IMR-90 (cell line): ENCODE data around the gene NFX1. TPM values are rescaled to one million over a fixed set of nuclear protein-coding genes. Genes with fewer than 3 reads are reported as not detected.

ENCODE experiments used
- ATAC-seq: fragments of 200-7000 bp; cut with Tn5 transposase; 2 replicates; pipeline ENCODE4 v1.9.1; 2020; ENCODE audit warnings: low read depth, mild to moderate bottlenecking, moderate library complexity
- BruUV-seq: library from RNA; stranded (reverse); fragments of 400-500 nt; replicated peaks from 2 replicates; lab custom pipeline; 2021; lab: Mats Ljungman, UMichigan
- CTCF ChIA-PET: fragments of 300-600 bp; formaldehyde crosslinking; extraction: SDS; loops from one replicate; lab custom pipeline; 2021; ENCODE audit warnings: antibody characterized with exemption; lab: Yijun Ruan, JAX
- POLR2A ChIA-PET: fragments of 300-600 bp; sonication (Branson Sonifier 250); formaldehyde crosslinking; loops from one replicate; lab custom pipeline; 2022; ENCODE audit warnings: antibody characterized with exemption; ENCODE audit not compliant: unreplicated experiment; lab: Charles Lee
- DNase-seq: peaks from one replicate; pipeline ENCODE4 v3.0.0; 2013
- H2AFZ ChIP-seq: replicated peaks from 2 replicates; pipeline ENCODE3; 2013; ENCODE audit warnings: low read length, mild to moderate bottlenecking; ENCODE audit not compliant: poor library complexity
- H2AK5ac ChIP-seq: 2 replicates; pipeline ENCODE4 v1.6.1; 2013; ENCODE audit warnings: low read depth, low read length, inconsistent platforms
- H2AK9ac ChIP-seq: replicated peaks from 2 replicates; pipeline ENCODE3; 2013; ENCODE audit warnings: mild to moderate bottlenecking, low read depth, low read length, moderate library complexity; ENCODE audit not compliant: poor library complexity
- H2BK120ac ChIP-seq: 2 replicates; pipeline ENCODE4 v1.6.1; 2013; ENCODE audit warnings: low read depth, low read length, inconsistent platforms
- H2BK15ac ChIP-seq: 3 replicates; pipeline ENCODE4 v1.6.1; 2013; ENCODE audit warnings: low read depth, low read length, inconsistent platforms
- H2BK20ac ChIP-seq: 2 replicates; pipeline ENCODE4 v1.6.1; 2013; ENCODE audit warnings: low read depth, mild to moderate bottlenecking, inconsistent platforms, low read length, moderate library complexity
- H2BK5ac ChIP-seq: 2 replicates; pipeline ENCODE4 v1.6.1; 2013; ENCODE audit warnings: mild to moderate bottlenecking, low read depth, low read length, inconsistent platforms; ENCODE audit not compliant: poor library complexity, severe bottlenecking
- H3K14ac ChIP-seq: replicated peaks from 2 replicates; pipeline ENCODE4 v1.6.1; 2013; ENCODE audit warnings: low read depth, low read length, inconsistent platforms
- H3K18ac ChIP-seq: 2 replicates; pipeline ENCODE4 v1.6.1; 2013; ENCODE audit warnings: low read depth, low read length, control low read depth
- H3K23ac ChIP-seq: 2 replicates; pipeline ENCODE4 v1.6.1; 2013; ENCODE audit warnings: low read depth, low read length, inconsistent platforms
- H3K27ac ChIP-seq: 2 replicates; pipeline ENCODE4 v1.5.1; 2013; ENCODE audit warnings: mild to moderate bottlenecking, control low read depth, low read length; ENCODE audit not compliant: insufficient read depth
- H3K27me3 ChIP-seq: 2 replicates; pipeline ENCODE4 v1.6.1; 2013; ENCODE audit warnings: low read length; ENCODE audit not compliant: control insufficient read depth, insufficient read depth
- H3K36me3 ChIP-seq: 2 replicates; pipeline ENCODE4 v1.6.1; 2013; ENCODE audit warnings: low read length, mixed read lengths; ENCODE audit not compliant: control insufficient read depth, insufficient read depth
- H3K4ac ChIP-seq: 2 replicates; pipeline ENCODE4 v1.6.1; 2013; ENCODE audit warnings: low read depth, low read length, inconsistent platforms
- H3K4me1 ChIP-seq: 2 replicates; pipeline ENCODE4 v1.6.1; 2013; ENCODE audit warnings: low read length, mixed read lengths; ENCODE audit not compliant: control insufficient read depth, insufficient read depth
- H3K4me2 ChIP-seq: 2 replicates; pipeline ENCODE4 v1.6.1; 2013; ENCODE audit warnings: low read depth, mild to moderate bottlenecking, control low read depth, low read length, moderate library complexity
- H3K4me3 ChIP-seq: 2 replicates; pipeline ENCODE4 v1.5.1; 2013; ENCODE audit warnings: low read depth, mild to moderate bottlenecking, control low read depth, low read length, moderate library complexity; ENCODE audit not compliant: insufficient read depth
- H3K56ac ChIP-seq: 2 replicates; pipeline ENCODE4 v1.6.1; 2013; ENCODE audit warnings: low read length, inconsistent platforms; ENCODE audit not compliant: insufficient read depth; ENCODE audit errors: extremely low read depth
- H3K79me1 ChIP-seq, 2 experiments: 2 replicates each; pipeline ENCODE4 v1.6.1; 2013; ENCODE audit warnings: low read length in 2 of 2, inconsistent platforms in 1 of 2, low read depth in 1 of 2
- H3K9ac ChIP-seq: 2 replicates; pipeline ENCODE4 v1.6.1; 2013; ENCODE audit warnings: low read depth, low read length, control low read depth
- H3K9me1 ChIP-seq: 2 replicates; pipeline ENCODE4 v1.6.1; 2013; ENCODE audit warnings: low read length, inconsistent platforms; ENCODE audit not compliant: insufficient read depth
- H3K9me3 ChIP-seq: 2 replicates; pipeline ENCODE4 v1.6.1; 2013; ENCODE audit warnings: low read length; ENCODE audit not compliant: control insufficient read depth, insufficient read depth
- H4K20me1 ChIP-seq: 2 replicates; pipeline ENCODE4 v1.6.1; 2013; ENCODE audit warnings: low read length, inconsistent platforms; ENCODE audit not compliant: insufficient read depth
- H4K5ac ChIP-seq: 2 replicates; pipeline ENCODE4 v1.6.1; 2013; ENCODE audit warnings: mild to moderate bottlenecking, low read depth, low read length, control low read depth
- H4K8ac ChIP-seq, 2 experiments: 2 replicates each; pipeline ENCODE4 v1.6.1; 2013; ENCODE audit warnings: low read depth in 2 of 2, low read length in 2 of 2, control low read depth in 1 of 2, inconsistent platforms in 1 of 2
- H4K91ac ChIP-seq: 2 replicates; pipeline ENCODE4 v1.6.1; 2013; ENCODE audit warnings: low read depth, low read length, inconsistent platforms; ENCODE audit not compliant: insufficient read depth
- BHLHE40 ChIP-seq: fragments of 150-350 bp; IDR thresholded peaks from 2 replicates; pipeline ENCODE4 v1.6.1; 2016; ENCODE audit warnings: mild to moderate bottlenecking, low read depth, low read length
- ELK1 ChIP-seq: fragments of 150-350 bp; IDR thresholded peaks from 2 replicates; pipeline ENCODE4 v1.6.1; 2016; ENCODE audit warnings: low read depth, mild to moderate bottlenecking, low read length, moderate library complexity, borderline replicate concordance
- FOS ChIP-seq: fragments of 150-350 bp; IDR thresholded peaks from 2 replicates; pipeline ENCODE4 v1.6.1; 2016; ENCODE audit warnings: low read depth, low read length
- WGBS, 2 experiments: methylation state at CpG; one replicate each; pipeline versions ENCODE4 v1.1.5 to v1.1.7; 2013; ENCODE audit warnings: missing lambda C conversion rate in 2 of 2; ENCODE audit not compliant: insufficient read length in 1 of 2; ENCODE audit errors: extremely low coverage in 2 of 2; 5-methylcytosine and 5-hydroxymethylcytosine counted together
- dilution Hi-C: fragments of 300-500 bp; cut with HindIII; formaldehyde crosslinking; loops from one replicate; pipeline ENCODE4 v1.14.3; 2018; ENCODE audit warnings: low sequenced_read_pairs; ENCODE audit not compliant: unreplicated experiment
- in situ Hi-C: fragments of 300-500 bp; cut with MboI; formaldehyde crosslinking; loops from 3 replicates; pipeline ENCODE4 v1.14.3; 2019; ENCODE audit warnings: low sequenced_read_pairs, inconsistent platforms, mixed read lengths
- intact Hi-C: fragments of 100-400 bp; cut with micrococcal nuclease; formaldehyde crosslinking; loops from 2 replicates; pipeline ENCODE4 v1.10.0; 2022
- polyA plus RNA-seq, 3 experiments: library from polyadenylated mRNA; depleted of rRNA; stranded (reverse); fragments of >200 nt; gene quantifications; 2 replicates each; pipeline ENCODE4 v1.2.3, GENCODE V29; 2012; ENCODE audit warnings: low replicate concordance in 1 of 3
- total RNA-seq: library from RNA; depleted of rRNA; stranded (reverse); fragments of >200 nt; gene quantifications from 2 replicates; pipeline ENCODE4 v1.2.3, GENCODE V29; 2012
- TF ChIP-seq, protein P1 (sequence below): fragments of 150-350 bp; IDR thresholded peaks from 2 replicates; pipeline ENCODE4 v1.6.1; 2017; ENCODE audit warnings: mild to moderate bottlenecking, antibody characterized with exemption, low read length, low read depth

NFX1 gene
- total and polyA plus RNA-seq, 2 of the 4 experiments (the other 2 are of a cell fraction): 27.0 to 36.0 TPM

DNA sequence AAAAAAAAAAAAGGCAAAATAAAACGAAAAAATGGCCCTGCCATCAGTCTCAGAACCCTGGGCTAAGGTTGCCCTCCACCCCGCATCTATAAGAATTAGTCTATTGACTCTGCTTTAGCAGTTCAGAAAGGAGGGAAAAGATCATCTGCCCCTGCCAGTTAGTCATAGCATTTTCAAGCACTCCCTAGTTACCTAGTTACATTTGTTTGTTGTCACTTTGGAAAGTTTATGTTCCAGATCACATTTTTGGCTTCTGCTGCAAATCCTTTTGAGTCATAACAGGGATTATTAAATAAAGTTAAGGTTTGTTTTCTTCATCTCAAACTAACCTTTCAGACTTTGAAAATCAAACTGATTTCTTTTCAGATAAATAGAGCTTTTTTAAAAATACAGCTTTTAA is 60.0 kb downstream of the NFX1 start:
- Histone ChIP-seq H4K91ac (no peak overlapping the region), H3K9me1 (peaks cover 14% of the 10 kb centered on the region), H2BK20ac (no peak overlapping the region), H4K20me1 (no peaks in the 10 kb centered on the region; the same call in 1 of the 2 replicates), H3K9ac (no peak overlapping the region), H4K8ac (no peak overlapping the region), H3K27ac (peak overlapping the region; percentile 67; the same call in 1 of the 2 replicates), H3K4me1 (peaks cover 16% of the 10 kb centered on the region), H4K5ac (0 out of 2 replicates have a peak overlapping the region, but pooled peaks have one; percentile 9), H3K4me3 (no peak overlapping the region), H3K27me3 (no peaks in the 10 kb centered on the region), H2AFZ (no peak overlapping the region), H3K36me3 (peaks cover 17% of the 10 kb centered on the region), H2AK9ac (no peak overlapping the region), H2BK5ac (peak overlapping the region; percentile 40), H3K14ac (no peak overlapping the region), H3K23ac (no peak overlapping the region), H3K9me3 (no peaks in the 10 kb centered on the region), H2AK5ac (no peak overlapping the region), H3K79me1 (peaks cover 0 to 11% of the 10 kb centered on the region in 2 experiments; a peak in 1 of 4 replicates), H3K4me2 (peak overlapping the region; percentile 31), H2BK120ac (no peak overlapping the region), H3K4ac (no peak overlapping the region), H2BK15ac (no peak overlapping the region), H3K56ac (no peak overlapping the region), H3K18ac (peak overlapping the region; percentile 60; the same call in 1 of the 2 replicates)
- dilution Hi-C loops (no loop called here), intact Hi-C loops (loop anchor here (10.0 kb wide), 1 partner anchor 56 kb away; the partner anchor contains the start of gene NFX1), in situ Hi-C loops (no loop called here)
- ATAC-seq (peak; percentile 59), DNase-seq (peak; percentile 95)
- TF ChIP-seq BHLHE40 (peak; percentile 72; the same call in 1 of the 2 replicates), ELK1 (no peak), FOS (peak; percentile 83)
- TF ChIP-seq, protein P1, sequence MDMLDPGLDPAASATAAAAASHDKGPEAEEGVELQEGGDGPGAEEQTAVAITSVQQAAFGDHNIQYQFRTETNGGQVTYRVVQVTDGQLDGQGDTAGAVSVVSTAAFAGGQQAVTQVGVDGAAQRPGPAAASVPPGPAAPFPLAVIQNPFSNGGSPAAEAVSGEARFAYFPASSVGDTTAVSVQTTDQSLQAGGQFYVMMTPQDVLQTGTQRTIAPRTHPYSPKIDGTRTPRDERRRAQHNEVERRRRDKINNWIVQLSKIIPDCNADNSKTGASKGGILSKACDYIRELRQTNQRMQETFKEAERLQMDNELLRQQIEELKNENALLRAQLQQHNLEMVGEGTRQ: no peak
- BruUV-seq: no TSS peak
- WGBS, 2 experiments: no CpG with 5 or more reads among the region's 2 CpGs
- ChIA-PET CTCF (no interaction called here), POLR2A (no interaction called here)
